OCI-LY7 (cell line): ENCODE results near the gene PRKACG. TPM values are rescaled to one million over a fixed set of nuclear protein-coding genes. Genes with fewer than 3 reads are reported as not detected.

Experiments
- BruUV-seq: library from RNA; stranded (reverse); fragments of 400-500 nt; replicated peaks from 2 replicates; lab custom pipeline; 2021; lab: Mats Ljungman, UMichigan
- CTCF ChIA-PET: fragments of 300-600 bp; sonication (Branson Sonifier 250); formaldehyde crosslinking; loops from one replicate; lab custom pipeline; 2022; ENCODE audit warnings: antibody characterized with exemption; ENCODE audit not compliant: unreplicated experiment; lab: Charles Lee
- POLR2A ChIA-PET: fragments of 300-600 bp; sonication (Branson Sonifier 250); formaldehyde crosslinking; loops from one replicate; lab custom pipeline; 2022; ENCODE audit warnings: antibody characterized with exemption; lab: Charles Lee
- DNase-seq: peaks from one replicate; pipeline ENCODE4 v3.0.0-alpha.2; 2015; ENCODE audit warnings: low spot score
- H2AFZ ChIP-seq: fragments of 200-600 bp; sonication (generic), shearing (Covaris generic); 2 replicates; pipeline ENCODE4 v1.6.1; 2014; ENCODE audit warnings: mild to moderate bottlenecking, antibody characterized with exemption, low read length, moderate library complexity
- H3K27ac ChIP-seq: fragments of 200-600 bp; sonication (generic); 2 replicates; pipeline ENCODE4 v1.5.1; 2014; ENCODE audit warnings: mixed run types, low read depth, mild to moderate bottlenecking, moderate library complexity, low read length, inconsistent platforms; ENCODE audit not compliant: poor library complexity, severe bottlenecking
- H3K36me3 ChIP-seq: fragments of 200-600 bp; sonication (generic); 2 replicates; pipeline ENCODE4 v1.6.1; 2014; ENCODE audit warnings: mild to moderate bottlenecking, antibody characterized with exemption, low read length, moderate library complexity, mixed read lengths; ENCODE audit not compliant: insufficient read depth
- H3K4me1 ChIP-seq: fragments of 200-600 bp; sonication (generic); 2 replicates; pipeline ENCODE4 v1.5.1; 2014; ENCODE audit warnings: mild to moderate bottlenecking, low read length; ENCODE audit not compliant: insufficient read depth, poor library complexity, severe bottlenecking
- H3K4me2 ChIP-seq: fragments of 200-600 bp; sonication (generic); 2 replicates; pipeline ENCODE4 v1.6.1; 2014; ENCODE audit warnings: mild to moderate bottlenecking, low read length
- H3K4me3 ChIP-seq: fragments of 200-600 bp; sonication (generic); 2 replicates; pipeline ENCODE4 v1.5.1; 2014; ENCODE audit warnings: mild to moderate bottlenecking, low read depth, low read length; ENCODE audit not compliant: poor library complexity, severe bottlenecking
- H3K79me2 ChIP-seq: fragments of 200-600 bp; sonication (generic); 2 replicates; pipeline ENCODE4 v1.6.1; 2016; ENCODE audit warnings: low read depth, mild to moderate bottlenecking, low read length, moderate library complexity, mixed read lengths; ENCODE audit not compliant: insufficient read depth
- H3K9me2 ChIP-seq: fragments of 200-600 bp; sonication (generic); 2 replicates; pipeline ENCODE4 v1.6.1; 2016; ENCODE audit warnings: mild to moderate bottlenecking, low read length, mixed read lengths; ENCODE audit not compliant: insufficient read depth
- H3K9me3 ChIP-seq: fragments of 200-600 bp; sonication (generic); 2 replicates; pipeline ENCODE4 v1.6.1; 2014; ENCODE audit warnings: mild to moderate bottlenecking, mixed run types, low read length, mixed read lengths
- H4K20me1 ChIP-seq: fragments of 200-600 bp; sonication (generic); 2 replicates; pipeline ENCODE4 v1.6.1; 2014; ENCODE audit warnings: mild to moderate bottlenecking, antibody characterized with exemption, low read length, moderate library complexity, mixed read lengths; ENCODE audit not compliant: insufficient read depth
- CTCF ChIP-seq: fragments of 200-600 bp; sonication (generic); conservative IDR thresholded peaks from 2 replicates; pipeline ENCODE4 v1.5.1; 2014; ENCODE audit warnings: mild to moderate bottlenecking, antibody characterized with exemption, low read length, moderate library complexity, mixed read lengths
- EZH2phosphoT487 ChIP-seq: fragments of 200-600 bp; sonication (generic); IDR thresholded peaks from 2 replicates; pipeline ENCODE4 v1.6.1; 2018; ENCODE audit warnings: low read depth, borderline replicate concordance, mild to moderate bottlenecking, mixed run types, antibody characterized with exemption, low read length, moderate library complexity, mixed read lengths
- intact Hi-C: fragments of 100-400 bp; cut with micrococcal nuclease; formaldehyde crosslinking; loops from one replicate; pipeline ENCODE4 v1.10.0; 2022; ENCODE audit not compliant: unreplicated experiment
- total RNA-seq, 2 experiments: library from RNA; depleted of rRNA in 1 of 2; stranded (reverse); fragments of >200 nt in 1 of 2; shearing (Covaris generic) in 1 of 2; gene quantifications; 2 replicates each; pipeline ENCODE4 v1.2.3, GENCODE V29; 2014 to 2022

Gene PRKACG
- total RNA-seq, 2 experiments from 2014 or later = not detected

GRCh38 chr9:68979538-68980314, 34.2 kb downstream of the PRKACG start:
- no peaks in the 10 kb centered on the region for H3K36me3 ChIP-seq
- no peak for TF ChIP-seq CTCF
- TF ChIP-seq EZH2phosphoT487 = no peak
- peak overlapping the region; percentile 96 for H2AFZ ChIP-seq
- no peaks in the 10 kb centered on the region for H3K9me3 ChIP-seq
- H3K27ac ChIP-seq = peak overlapping the region; percentile 27
- peak overlapping the region; percentile 55 for H3K4me2 ChIP-seq
- no peaks in the 10 kb centered on the region for H3K79me2 ChIP-seq
- H3K4me3 ChIP-seq = no peak overlapping the region
- POLR2A ChIA-PET = interaction anchor here (0.8 to 1.5 kb wide), 5 partner anchors 14 to 399 kb away, joined by 3 to 5 read pairs (median 3); no protein-coding TSS in a partner anchor
- BruUV-seq = no TSS peak
- H4K20me1 ChIP-seq = no peaks in the 10 kb centered on the region
- peak; percentile 63 for DNase-seq
- CTCF ChIA-PET = interaction anchor here (0.6 kb wide), 1 partner anchor 272 kb away, joined by 3 read pairs; no protein-coding TSS in a partner anchor
- intact Hi-C loops = no loop called here
- H3K9me2 ChIP-seq = no peaks in the 10 kb centered on the region
- peaks cover 44% of the 10 kb centered on the region for H3K4me1 ChIP-seq

- Histone ChIP-seq H4K20me1 (no peaks in the 10 kb centered on the region), H3K9me2 (no peaks in the 10 kb centered on the region), H3K9me3 (no peaks in the 10 kb centered on the region), H3K4me2 (no peak overlapping the region), H3K36me3 (no peaks in the 10 kb centered on the region), H2AFZ (no peak overlapping the region), H3K4me1 (peaks cover 44% of the 10 kb centered on the region), H3K79me2 (no peaks in the 10 kb centered on the region), H3K27ac (no peak overlapping the region), H3K4me3 (no peak overlapping the region)
- ChIA-PET POLR2A (interaction anchor here (1.2 kb wide), 1 partner anchor 13 kb away, joined by 3 read pairs; no protein-coding TSS in a partner anchor), CTCF (no interaction called here)
- DNase-seq = no peak
- intact Hi-C loops = no loop called here
- TF ChIP-seq EZH2phosphoT487 (no peak), CTCF (no peak)
- no TSS peak for BruUV-seq
Measured at GRCh38 chr9:68978501-68978900, 35.4 kb downstream of the PRKACG start.

- Histone ChIP-seq H3K4me2 (no peak overlapping the region), H3K36me3 (no peaks in the 10 kb centered on the region), H4K20me1 (no peaks in the 10 kb centered on the region), H2AFZ (no peak overlapping the region), H3K9me2 (no peaks in the 10 kb centered on the region), H3K4me3 (no peak overlapping the region), H3K9me3 (no peaks in the 10 kb centered on the region), H3K79me2 (no peaks in the 10 kb centered on the region), H3K27ac (no peak overlapping the region), H3K4me1 (peaks cover 39% of the 10 kb centered on the region)
- CTCF ChIA-PET = no interaction called here
- intact Hi-C loops = no loop called here
- no TSS peak for BruUV-seq
- no peak for DNase-seq
- POLR2A ChIA-PET = interaction anchor here (1.3 kb wide), 1 partner anchor 14 kb away, joined by 3 read pairs; no protein-coding TSS in a partner anchor
- TF ChIP-seq EZH2phosphoT487 (no peak), CTCF (no peak)
Measured at GRCh38 chr9:68978066-68978465, 35.8 kb downstream of the PRKACG start.
